ENCODE measurements around the gene TYW1B. TPM values are rescaled to one million over a fixed set of nuclear protein-coding genes. Genes with fewer than 3 reads are reported as not detected.
"Not testable (repeated sequence)": the region's sequence is repeated elsewhere in the genome, so short reads cannot be mapped to it uniquely, and the experiment has no call there.

Gene TYW1B
- total and polyA plus RNA-seq, 4 experiments from 2014 or later, result 0.30 to 8.4 (median 5.0) TPM

- H3K27ac ChIP-seq (ENCODE audit: low read depth, low read length); H3K27me3 Mint-ChIP-seq; H3K9me3 ChIP-seq (ENCODE audit: control insufficient read depth in 1 of 2, low read length in 2 of 2); H3K4me3 ChIP-seq (ENCODE audit: low read length in 2 of 2); H3K36me3 ChIP-seq (ENCODE audit: insufficient read depth, low read length); H3K4me3 Mint-ChIP-seq; intact Hi-C loops (cut with micrococcal nuclease); DNase-seq; H3K4me1 ChIP-seq (ENCODE audit: insufficient read depth, low read length); POLR2A ChIA-PET (ENCODE audit: partially characterized antibody); H3K27ac Mint-ChIP-seq; H3K27me3 ChIP-seq (ENCODE audit: insufficient read depth, low read length); CTCF ChIA-PET (ENCODE audit: partially characterized antibody); H3K4me1 Mint-ChIP-seq: not testable (repeated sequence)
- peaks cover 55 to 64% of the 10 kb centered on the region in 2 donors for H3K36me3 Mint-ChIP-seq
- H3K9me3 Mint-ChIP-seq, result peaks cover 0 to 72% (median 53%) of the 10 kb centered on the region in 8 donors
Observed at GRCh38 chr7:72735855-72736254, 92.1 kb downstream of the TYW1B start.

GRCh38 chr7:72730815-72731214 is 97.2 kb downstream of the TYW1B start:
- DNase-seq; H3K9me3 ChIP-seq (ENCODE audit: control insufficient read depth in 1 of 2, low read length in 2 of 2); intact Hi-C loops (cut with micrococcal nuclease); H3K4me3 Mint-ChIP-seq; H3K27ac ChIP-seq (ENCODE audit: low read depth, low read length); H3K27me3 ChIP-seq (ENCODE audit: insufficient read depth, low read length); H3K36me3 ChIP-seq (ENCODE audit: insufficient read depth, low read length); CTCF ChIA-PET (ENCODE audit: partially characterized antibody); H3K4me1 ChIP-seq (ENCODE audit: insufficient read depth, low read length); POLR2A ChIA-PET (ENCODE audit: partially characterized antibody); H3K27ac Mint-ChIP-seq; H3K27me3 Mint-ChIP-seq; H3K4me3 ChIP-seq (ENCODE audit: low read length in 2 of 2); H3K4me1 Mint-ChIP-seq: not testable (repeated sequence)
- Mint-ChIP-seq H3K36me3 (peaks cover 71 to 76% of the 10 kb centered on the region in 2 donors), H3K9me3 (peaks cover 0 to 57% (median 48%) of the 10 kb centered on the region in 8 donors)

GRCh38 chr7:72730384-72730783 is 97.6 kb downstream of the TYW1B start:
- H3K4me1 ChIP-seq (ENCODE audit: insufficient read depth, low read length); DNase-seq; H3K27me3 ChIP-seq (ENCODE audit: insufficient read depth, low read length); H3K4me1 Mint-ChIP-seq; POLR2A ChIA-PET (ENCODE audit: partially characterized antibody); H3K27me3 Mint-ChIP-seq; H3K9me3 ChIP-seq (ENCODE audit: control insufficient read depth in 1 of 2, low read length in 2 of 2); intact Hi-C loops (cut with micrococcal nuclease); H3K27ac ChIP-seq (ENCODE audit: low read depth, low read length); H3K4me3 Mint-ChIP-seq; CTCF ChIA-PET (ENCODE audit: partially characterized antibody); H3K36me3 ChIP-seq (ENCODE audit: insufficient read depth, low read length); H3K4me3 ChIP-seq (ENCODE audit: low read length in 2 of 2): not testable (repeated sequence)
- H3K9me3 Mint-ChIP-seq, result peaks cover 0 to 54% (median 45%) of the 10 kb centered on the region in 8 donors
- H3K36me3 Mint-ChIP-seq, result peaks cover 73 to 80% of the 10 kb centered on the region in 2 donors
- H3K27ac Mint-ChIP-seq, result peak overlapping the region in 2 of 7 donors; percentile 53 to 86

GRCh38 chr7:72729130-72729529 is 98.9 kb downstream of the TYW1B start:
- CTCF ChIA-PET (ENCODE audit: partially characterized antibody); H3K4me1 ChIP-seq (ENCODE audit: insufficient read depth, low read length); H3K4me3 ChIP-seq (ENCODE audit: low read length in 2 of 2); POLR2A ChIA-PET (ENCODE audit: partially characterized antibody); H3K36me3 ChIP-seq (ENCODE audit: insufficient read depth, low read length); DNase-seq; H3K4me1 Mint-ChIP-seq; H3K27ac ChIP-seq (ENCODE audit: low read depth, low read length); H3K27me3 Mint-ChIP-seq; H3K4me3 Mint-ChIP-seq; H3K27me3 ChIP-seq (ENCODE audit: insufficient read depth, low read length); intact Hi-C loops (cut with micrococcal nuclease); H3K9me3 ChIP-seq (ENCODE audit: control insufficient read depth in 1 of 2, low read length in 2 of 2); H3K27ac Mint-ChIP-seq: not testable (repeated sequence)
- Mint-ChIP-seq H3K9me3 (peaks cover 0 to 41% (median 32%) of the 10 kb centered on the region in 8 donors), H3K36me3 (peaks cover 70 to 75% of the 10 kb centered on the region in 2 donors)

- CTCF ChIA-PET (ENCODE audit: partially characterized antibody), result not testable (repeated sequence)
Observed at GRCh38 chr7:72722694-72723093, 105.3 kb downstream of the TYW1B start.

GRCh38 chr7:72720890-72721289 is 107.1 kb downstream of the TYW1B start:
- H3K9me3 Mint-ChIP-seq; H3K27me3 Mint-ChIP-seq; H3K36me3 ChIP-seq (ENCODE audit: insufficient read depth, low read length); H3K27me3 ChIP-seq (ENCODE audit: insufficient read depth, low read length); DNase-seq; H3K27ac Mint-ChIP-seq; H3K9me3 ChIP-seq (ENCODE audit: control insufficient read depth in 1 of 2, low read length in 2 of 2); H3K4me1 ChIP-seq (ENCODE audit: insufficient read depth, low read length); CTCF ChIA-PET (ENCODE audit: partially characterized antibody); H3K4me1 Mint-ChIP-seq; POLR2A ChIA-PET (ENCODE audit: partially characterized antibody); H3K27ac ChIP-seq (ENCODE audit: low read depth, low read length); H3K4me3 Mint-ChIP-seq; intact Hi-C loops (cut with micrococcal nuclease); H3K4me3 ChIP-seq (ENCODE audit: low read length in 2 of 2): not testable (repeated sequence)
- peaks cover 28 to 41% of the 10 kb centered on the region in 2 donors for H3K36me3 Mint-ChIP-seq

More at GRCh38 chr7:72722694-72723093, 105.3 kb downstream of the TYW1B start:
- intact Hi-C loops (cut with micrococcal nuclease); H3K27me3 Mint-ChIP-seq; H3K4me3 Mint-ChIP-seq; H3K9me3 Mint-ChIP-seq; H3K4me1 Mint-ChIP-seq; H3K27me3 ChIP-seq (ENCODE audit: insufficient read depth, low read length); DNase-seq; H3K4me1 ChIP-seq (ENCODE audit: insufficient read depth, low read length); H3K4me3 ChIP-seq (ENCODE audit: low read length in 2 of 2); H3K27ac ChIP-seq (ENCODE audit: low read depth, low read length); POLR2A ChIA-PET (ENCODE audit: partially characterized antibody); H3K9me3 ChIP-seq (ENCODE audit: control insufficient read depth in 1 of 2, low read length in 2 of 2); H3K36me3 ChIP-seq (ENCODE audit: insufficient read depth, low read length); H3K27ac Mint-ChIP-seq: not testable (repeated sequence)
- peaks cover 37 to 47% of the 10 kb centered on the region in 2 donors for H3K36me3 Mint-ChIP-seq

GRCh38 chr7:72717252-72717774 is 110.7 kb downstream of the TYW1B start:
- H3K4me3 Mint-ChIP-seq; H3K36me3 ChIP-seq (ENCODE audit: insufficient read depth, low read length); DNase-seq; POLR2A ChIA-PET (ENCODE audit: partially characterized antibody); H3K27me3 Mint-ChIP-seq; H3K4me1 Mint-ChIP-seq; H3K9me3 Mint-ChIP-seq; H3K27ac ChIP-seq (ENCODE audit: low read depth, low read length); H3K27ac Mint-ChIP-seq; H3K9me3 ChIP-seq (ENCODE audit: control insufficient read depth in 1 of 2, low read length in 2 of 2); H3K4me1 ChIP-seq (ENCODE audit: insufficient read depth, low read length); H3K4me3 ChIP-seq (ENCODE audit: low read length in 2 of 2); H3K27me3 ChIP-seq (ENCODE audit: insufficient read depth, low read length); intact Hi-C loops (cut with micrococcal nuclease); CTCF ChIA-PET (ENCODE audit: partially characterized antibody): not testable (repeated sequence)
- H3K36me3 Mint-ChIP-seq, result peaks cover 27 to 44% of the 10 kb centered on the region in 2 donors

GRCh38 chr7:72711927-72712326 is 116.1 kb downstream of the TYW1B start:
- POLR2A ChIA-PET (ENCODE audit: partially characterized antibody); H3K9me3 ChIP-seq (ENCODE audit: control insufficient read depth in 1 of 2, low read length in 2 of 2); CTCF ChIA-PET (ENCODE audit: partially characterized antibody); H3K4me3 Mint-ChIP-seq; H3K36me3 ChIP-seq (ENCODE audit: insufficient read depth, low read length); H3K9me3 Mint-ChIP-seq; H3K27ac ChIP-seq (ENCODE audit: low read depth, low read length); H3K4me1 Mint-ChIP-seq; H3K27me3 ChIP-seq (ENCODE audit: insufficient read depth, low read length); H3K4me1 ChIP-seq (ENCODE audit: insufficient read depth, low read length); DNase-seq; H3K4me3 ChIP-seq (ENCODE audit: low read length in 2 of 2); H3K27ac Mint-ChIP-seq; H3K27me3 Mint-ChIP-seq; intact Hi-C loops (cut with micrococcal nuclease): not testable (repeated sequence)
- peaks cover 47 to 57% of the 10 kb centered on the region in 2 donors for H3K36me3 Mint-ChIP-seq
